IMR-90 (cell line): Measurements from ENCODE around the gene MEIS2. TPM values are rescaled to one million over a fixed set of nuclear protein-coding genes. Genes with fewer than 3 reads are reported as not detected.

Source experiments
- ATAC-seq: fragments of 200-7000 bp; cut with Tn5 transposase; 2 replicates; pipeline ENCODE4 v1.9.1; 2020; ENCODE audit warnings: low read depth, mild to moderate bottlenecking, moderate library complexity
- BruUV-seq: library from RNA; stranded (reverse); fragments of 400-500 nt; replicated peaks from 2 replicates; lab custom pipeline; 2021; lab: Mats Ljungman, UMichigan
- CTCF ChIA-PET: fragments of 300-600 bp; formaldehyde crosslinking; extraction: SDS; loops from one replicate; lab custom pipeline; 2021; ENCODE audit warnings: antibody characterized with exemption; lab: Yijun Ruan, JAX
- POLR2A ChIA-PET: fragments of 300-600 bp; sonication (Branson Sonifier 250); formaldehyde crosslinking; loops from one replicate; lab custom pipeline; 2022; ENCODE audit warnings: antibody characterized with exemption; ENCODE audit not compliant: unreplicated experiment; lab: Charles Lee
- DNase-seq: peaks from one replicate; pipeline ENCODE4 v3.0.0; 2013
- H2AFZ ChIP-seq: replicated peaks from 2 replicates; pipeline ENCODE3; 2013; ENCODE audit warnings: low read length, mild to moderate bottlenecking; ENCODE audit not compliant: poor library complexity
- H2AK5ac ChIP-seq: 2 replicates; pipeline ENCODE4 v1.6.1; 2013; ENCODE audit warnings: low read depth, low read length, inconsistent platforms
- H2AK9ac ChIP-seq: replicated peaks from 2 replicates; pipeline ENCODE3; 2013; ENCODE audit warnings: mild to moderate bottlenecking, low read depth, low read length, moderate library complexity; ENCODE audit not compliant: poor library complexity
- H2BK120ac ChIP-seq: 2 replicates; pipeline ENCODE4 v1.6.1; 2013; ENCODE audit warnings: low read depth, low read length, inconsistent platforms
- H2BK15ac ChIP-seq: 3 replicates; pipeline ENCODE4 v1.6.1; 2013; ENCODE audit warnings: low read depth, low read length, inconsistent platforms
- H2BK20ac ChIP-seq: 2 replicates; pipeline ENCODE4 v1.6.1; 2013; ENCODE audit warnings: low read depth, mild to moderate bottlenecking, inconsistent platforms, low read length, moderate library complexity
- H2BK5ac ChIP-seq: 2 replicates; pipeline ENCODE4 v1.6.1; 2013; ENCODE audit warnings: mild to moderate bottlenecking, low read depth, low read length, inconsistent platforms; ENCODE audit not compliant: poor library complexity, severe bottlenecking
- H3K14ac ChIP-seq: replicated peaks from 2 replicates; pipeline ENCODE4 v1.6.1; 2013; ENCODE audit warnings: low read depth, low read length, inconsistent platforms
- H3K18ac ChIP-seq: 2 replicates; pipeline ENCODE4 v1.6.1; 2013; ENCODE audit warnings: low read depth, low read length, control low read depth
- H3K23ac ChIP-seq: 2 replicates; pipeline ENCODE4 v1.6.1; 2013; ENCODE audit warnings: low read depth, low read length, inconsistent platforms
- H3K27ac ChIP-seq: 2 replicates; pipeline ENCODE4 v1.5.1; 2013; ENCODE audit warnings: mild to moderate bottlenecking, control low read depth, low read length; ENCODE audit not compliant: insufficient read depth
- H3K27me3 ChIP-seq: 2 replicates; pipeline ENCODE4 v1.6.1; 2013; ENCODE audit warnings: low read length; ENCODE audit not compliant: control insufficient read depth, insufficient read depth
- H3K36me3 ChIP-seq: 2 replicates; pipeline ENCODE4 v1.6.1; 2013; ENCODE audit warnings: low read length, mixed read lengths; ENCODE audit not compliant: control insufficient read depth, insufficient read depth
- H3K4ac ChIP-seq: 2 replicates; pipeline ENCODE4 v1.6.1; 2013; ENCODE audit warnings: low read depth, low read length, inconsistent platforms
- H3K4me1 ChIP-seq: 2 replicates; pipeline ENCODE4 v1.6.1; 2013; ENCODE audit warnings: low read length, mixed read lengths; ENCODE audit not compliant: control insufficient read depth, insufficient read depth
- H3K4me2 ChIP-seq: 2 replicates; pipeline ENCODE4 v1.6.1; 2013; ENCODE audit warnings: low read depth, mild to moderate bottlenecking, control low read depth, low read length, moderate library complexity
- H3K4me3 ChIP-seq: 2 replicates; pipeline ENCODE4 v1.5.1; 2013; ENCODE audit warnings: low read depth, mild to moderate bottlenecking, control low read depth, low read length, moderate library complexity; ENCODE audit not compliant: insufficient read depth
- H3K56ac ChIP-seq: 2 replicates; pipeline ENCODE4 v1.6.1; 2013; ENCODE audit warnings: low read length, inconsistent platforms; ENCODE audit not compliant: insufficient read depth; ENCODE audit errors: extremely low read depth
- H3K79me1 ChIP-seq, 2 experiments: 2 replicates each; pipeline ENCODE4 v1.6.1; 2013; ENCODE audit warnings: low read length in 2 of 2, inconsistent platforms in 1 of 2, low read depth in 1 of 2
- H3K9ac ChIP-seq: 2 replicates; pipeline ENCODE4 v1.6.1; 2013; ENCODE audit warnings: low read depth, low read length, control low read depth
- H3K9me1 ChIP-seq: 2 replicates; pipeline ENCODE4 v1.6.1; 2013; ENCODE audit warnings: low read length, inconsistent platforms; ENCODE audit not compliant: insufficient read depth
- H3K9me3 ChIP-seq: 2 replicates; pipeline ENCODE4 v1.6.1; 2013; ENCODE audit warnings: low read length; ENCODE audit not compliant: control insufficient read depth, insufficient read depth
- H4K20me1 ChIP-seq: 2 replicates; pipeline ENCODE4 v1.6.1; 2013; ENCODE audit warnings: low read length, inconsistent platforms; ENCODE audit not compliant: insufficient read depth
- H4K5ac ChIP-seq: 2 replicates; pipeline ENCODE4 v1.6.1; 2013; ENCODE audit warnings: mild to moderate bottlenecking, low read depth, low read length, control low read depth
- H4K8ac ChIP-seq, 2 experiments: 2 replicates each; pipeline ENCODE4 v1.6.1; 2013; ENCODE audit warnings: low read depth in 2 of 2, low read length in 2 of 2, control low read depth in 1 of 2, inconsistent platforms in 1 of 2
- H4K91ac ChIP-seq: 2 replicates; pipeline ENCODE4 v1.6.1; 2013; ENCODE audit warnings: low read depth, low read length, inconsistent platforms; ENCODE audit not compliant: insufficient read depth
- CTCF ChIP-seq: conservative IDR thresholded peaks from 2 replicates; pipeline ENCODE4 v1.5.1; 2012; ENCODE audit warnings: mild to moderate bottlenecking, low read depth, low read length, improper control_type of control experiment
- MXI1 ChIP-seq: IDR thresholded peaks from 2 replicates; pipeline ENCODE4 v1.6.1; 2012; ENCODE audit warnings: low read depth, mild to moderate bottlenecking, low read length, moderate library complexity, borderline replicate concordance
- NFE2L2 ChIP-seq: fragments of 150-350 bp; IDR thresholded peaks from 2 replicates; pipeline ENCODE4 v1.6.1; 2016; ENCODE audit warnings: low read depth, mild to moderate bottlenecking, low read length
- RAD21 ChIP-seq: IDR thresholded peaks from 2 replicates; pipeline ENCODE4 v1.6.1; 2012; ENCODE audit warnings: low read length, improper control_type of control experiment
- SMC3 ChIP-seq: fragments of 150-350 bp; IDR thresholded peaks from 2 replicates; pipeline ENCODE4 v1.6.1; 2016; ENCODE audit warnings: low read depth, mild to moderate bottlenecking, antibody characterized with exemption, low read length, moderate library complexity
- WGBS, 2 experiments: methylation state at CpG; one replicate each; pipeline versions ENCODE4 v1.1.5 to v1.1.7; 2013; ENCODE audit warnings: missing lambda C conversion rate in 2 of 2; ENCODE audit not compliant: insufficient read length in 1 of 2; ENCODE audit errors: extremely low coverage in 2 of 2; 5-methylcytosine and 5-hydroxymethylcytosine counted together
- dilution Hi-C: fragments of 300-500 bp; cut with HindIII; formaldehyde crosslinking; loops from one replicate; pipeline ENCODE4 v1.14.3; 2018; ENCODE audit warnings: low sequenced_read_pairs; ENCODE audit not compliant: unreplicated experiment
- in situ Hi-C: fragments of 300-500 bp; cut with MboI; formaldehyde crosslinking; loops from 3 replicates; pipeline ENCODE4 v1.14.3; 2019; ENCODE audit warnings: low sequenced_read_pairs, inconsistent platforms, mixed read lengths
- intact Hi-C: fragments of 100-400 bp; cut with micrococcal nuclease; formaldehyde crosslinking; loops from 2 replicates; pipeline ENCODE4 v1.10.0; 2022
- polyA plus RNA-seq, 3 experiments: library from polyadenylated mRNA; depleted of rRNA; stranded (reverse); fragments of >200 nt; gene quantifications; 2 replicates each; pipeline ENCODE4 v1.2.3, GENCODE V29; 2012; ENCODE audit warnings: low replicate concordance in 1 of 3
- total RNA-seq: library from RNA; depleted of rRNA; stranded (reverse); fragments of >200 nt; gene quantifications from 2 replicates; pipeline ENCODE4 v1.2.3, GENCODE V29; 2012

MEIS2 gene
- total and polyA plus RNA-seq, 2 of the 4 experiments (the other 2 are of a cell fraction): 70.1 to 71.3 TPM

DNA sequence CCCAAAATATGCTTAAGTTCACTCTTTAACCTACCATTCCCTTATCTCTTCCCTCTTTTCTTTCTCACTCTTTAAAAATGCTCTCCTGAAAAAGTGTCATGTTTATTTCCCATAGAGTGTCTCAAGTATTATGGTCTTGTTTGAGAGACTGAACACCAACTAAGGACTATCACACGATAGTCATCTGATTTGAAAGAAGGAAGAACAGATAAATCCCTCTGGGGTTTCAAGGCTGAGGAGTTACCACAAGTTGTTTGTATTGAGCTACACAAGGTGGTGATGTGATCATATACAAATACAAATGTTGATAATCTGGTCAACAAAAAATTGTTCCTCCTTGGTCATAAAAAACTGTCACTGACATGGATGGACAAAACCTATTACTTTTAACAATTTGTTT lies 13.8 kb downstream of the MEIS2 start:
- no CpG with 5 or more reads among the region's 1 CpG for WGBS, 2 experiments
- Histone ChIP-seq H3K9me3 (no peaks in the 10 kb centered on the region), H3K27ac (no peak overlapping the region), H2BK120ac (no peak overlapping the region), H3K4ac (no peak overlapping the region), H2BK5ac (no peak overlapping the region), H4K20me1 (peaks cover 14% of the 10 kb centered on the region; the same call in 1 of the 2 replicates), H2BK20ac (no peak overlapping the region), H3K9ac (no peak overlapping the region), H4K91ac (no peak overlapping the region), H4K5ac (no peak overlapping the region), H2AK9ac (no peak overlapping the region), H3K4me1 (peaks cover 6% of the 10 kb centered on the region), H3K27me3 (no peaks in the 10 kb centered on the region), H3K23ac (no peak overlapping the region), H3K56ac (no peak overlapping the region), H3K4me2 (no peak overlapping the region), H3K18ac (no peak overlapping the region), H2AK5ac (no peak overlapping the region), H4K8ac (no peak overlapping the region), H3K79me1 (peaks cover 22 to 54% of the 10 kb centered on the region in 2 experiments), H2AFZ (no peak overlapping the region), H3K4me3 (no peak overlapping the region), H2BK15ac (no peak overlapping the region), H3K9me1 (peaks cover 4% of the 10 kb centered on the region; the same call in 1 of the 2 replicates), H3K14ac (no peak overlapping the region), H3K36me3 (peaks cover 29% of the 10 kb centered on the region)
- intact Hi-C loops (no loop called here), dilution Hi-C loops (no loop called here), in situ Hi-C loops (no loop called here)
- ChIA-PET CTCF (interaction anchor here (1.0 kb wide), 2 partner anchors 262 to 1576 kb away, joined by 3 read pairs; no protein-coding TSS in a partner anchor), POLR2A (no interaction called here)
- no TSS peak for BruUV-seq
- TF ChIP-seq RAD21: no peak
- no peak for TF ChIP-seq NFE2L2
- TF ChIP-seq SMC3: no peak
- TF ChIP-seq CTCF: no peak
- TF ChIP-seq MXI1: no peak
- DNase-seq (peak; percentile 7), ATAC-seq (no peak; the same call in 1 of the 2 replicates)
